Gastrocnemius medialis (tissue), 4 donors: ENCODE results near the gene WNT3A.

Experiments
- POLR2A ChIP-seq, 2 donors: fragments of 450-650 bp; IDR thresholded peaks; one replicate each; pipeline ENCODE4 v1.6.1; 2017; ENCODE audit warnings: antibody characterized with exemption in 2 of 2, mild to moderate bottlenecking in 2 of 2, moderate library complexity in 2 of 2
- TF ChIP-seq, protein P1 (sequence below), 5 experiments: fragments of 450-650 bp in 3 of 5; fragments of 200-600 bp in 2 of 5; sonication (generic) in 2 of 5; IDR thresholded peaks in 4 of 5; conservative IDR thresholded peaks in 1 of 5; 1 replicate in 4 of 5; 2 replicates in 1 of 5; pipeline ENCODE4 v1.5.1; 2016 to 2019; ENCODE audit warnings: antibody characterized with exemption in 5 of 5, mild to moderate bottlenecking in 3 of 5, moderate library complexity in 3 of 5

GRCh38 chr1:228018125-228018398 lies 11.3 kb downstream of the WNT3A start:
- no peak for TF ChIP-seq POLR2A (IDR thresholded peaks at IDR 0.05)
- TF ChIP-seq, protein P1, sequence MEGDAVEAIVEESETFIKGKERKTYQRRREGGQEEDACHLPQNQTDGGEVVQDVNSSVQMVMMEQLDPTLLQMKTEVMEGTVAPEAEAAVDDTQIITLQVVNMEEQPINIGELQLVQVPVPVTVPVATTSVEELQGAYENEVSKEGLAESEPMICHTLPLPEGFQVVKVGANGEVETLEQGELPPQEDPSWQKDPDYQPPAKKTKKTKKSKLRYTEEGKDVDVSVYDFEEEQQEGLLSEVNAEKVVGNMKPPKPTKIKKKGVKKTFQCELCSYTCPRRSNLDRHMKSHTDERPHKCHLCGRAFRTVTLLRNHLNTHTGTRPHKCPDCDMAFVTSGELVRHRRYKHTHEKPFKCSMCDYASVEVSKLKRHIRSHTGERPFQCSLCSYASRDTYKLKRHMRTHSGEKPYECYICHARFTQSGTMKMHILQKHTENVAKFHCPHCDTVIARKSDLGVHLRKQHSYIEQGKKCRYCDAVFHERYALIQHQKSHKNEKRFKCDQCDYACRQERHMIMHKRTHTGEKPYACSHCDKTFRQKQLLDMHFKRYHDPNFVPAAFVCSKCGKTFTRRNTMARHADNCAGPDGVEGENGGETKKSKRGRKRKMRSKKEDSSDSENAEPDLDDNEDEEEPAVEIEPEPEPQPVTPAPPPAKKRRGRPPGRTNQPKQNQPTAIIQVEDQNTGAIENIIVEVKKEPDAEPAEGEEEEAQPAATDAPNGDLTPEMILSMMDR (IDR thresholded peaks at IDR 0.05 in 4 of 5, conservative IDR thresholded peaks at IDR 0.05 in 1 of 5) = no peak
